HTERT RPE-1 (cell line): Measurements from ENCODE around the gene SHOC1.
"Not testable (repeated sequence)": the region's sequence is repeated elsewhere in the genome, so short reads cannot be mapped to it uniquely, and the experiment has no call there.

Experiments
- in situ Hi-C: fragments of 300-500 bp; cut with MboI; formaldehyde crosslinking; loops from 4 replicates; pipeline ENCODE4 v1.14.3; 2020; ENCODE audit warnings: low sequenced_read_pairs

SHOC1 gene

GRCh38 chr9:111794835-111795556 lies at the start of gene SHOC1:
SHOC1 (minus strand) TSS chr9:111794937; CDS start chr9:111791418, 3,519 bp downstream.
- in situ Hi-C loops = no loop called here

- in situ Hi-C loops = no loop called here
Measured at GRCh38 chr9:111843971-111844370, 49.2 kb upstream of the SHOC1 start.

- in situ Hi-C loops = no loop called here
Measured at GRCh38 chr9:111842313-111842712, 47.6 kb upstream of the SHOC1 start.

- in situ Hi-C loops = no loop called here
Measured at GRCh38 chr9:111840442-111840841, 45.7 kb upstream of the SHOC1 start.

GRCh38 chr9:111839987-111840386 lies 45.2 kb upstream of the SHOC1 start:
- in situ Hi-C loops = no loop called here

- in situ Hi-C loops = no loop called here
Measured at GRCh38 chr9:111839387-111839786, 44.6 kb upstream of the SHOC1 start.

GRCh38 chr9:111838439-111838838 lies 43.7 kb upstream of the SHOC1 start:
- in situ Hi-C loops = no loop called here

- in situ Hi-C loops = no loop called here
Measured at GRCh38 chr9:111836311-111836710, 41.6 kb upstream of the SHOC1 start.

GRCh38 chr9:111833941-111834340 lies 39.2 kb upstream of the SHOC1 start:
- in situ Hi-C loops = no loop called here

GRCh38 chr9:111832449-111832848 lies 37.7 kb upstream of the SHOC1 start:
- in situ Hi-C loops = no loop called here

GRCh38 chr9:111831371-111832108 lies 36.8 kb upstream of the SHOC1 start:
- in situ Hi-C loops = no loop called here

- in situ Hi-C loops = no loop called here
Measured at GRCh38 chr9:111828193-111828592, 33.5 kb upstream of the SHOC1 start.

DNA sequence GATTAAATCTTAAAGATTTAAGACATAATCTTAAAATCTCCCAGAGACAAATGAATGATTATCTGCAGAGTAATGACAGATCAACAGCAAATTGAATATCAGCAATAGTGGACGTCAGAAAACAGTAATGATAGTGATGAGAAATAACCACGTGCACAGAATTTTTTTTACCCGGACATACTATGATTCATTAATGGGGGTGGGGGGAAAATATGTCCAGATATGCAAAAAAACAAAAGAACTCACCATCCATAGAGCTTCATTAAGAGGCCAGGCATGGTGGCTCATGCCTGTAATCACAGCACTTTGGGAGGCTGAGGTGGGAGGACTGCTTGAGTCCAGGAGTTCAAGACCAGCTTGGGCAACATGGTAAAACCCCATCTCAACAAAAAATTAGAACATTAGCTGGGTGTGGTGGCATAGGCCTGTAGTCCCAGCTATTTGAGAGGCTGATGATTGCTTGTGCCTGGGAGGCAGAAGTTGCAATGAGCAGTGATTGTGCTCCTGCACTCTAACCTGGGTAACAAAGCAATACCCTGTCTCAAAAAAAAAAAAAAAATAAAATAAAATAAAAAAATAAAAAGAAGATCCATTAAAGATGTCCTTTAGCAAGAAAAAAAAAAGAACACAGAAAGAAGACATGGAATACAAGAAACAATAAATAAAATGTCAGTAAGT lies 30.9 kb upstream of the SHOC1 start:
- in situ Hi-C loops = no loop called here

DNA sequence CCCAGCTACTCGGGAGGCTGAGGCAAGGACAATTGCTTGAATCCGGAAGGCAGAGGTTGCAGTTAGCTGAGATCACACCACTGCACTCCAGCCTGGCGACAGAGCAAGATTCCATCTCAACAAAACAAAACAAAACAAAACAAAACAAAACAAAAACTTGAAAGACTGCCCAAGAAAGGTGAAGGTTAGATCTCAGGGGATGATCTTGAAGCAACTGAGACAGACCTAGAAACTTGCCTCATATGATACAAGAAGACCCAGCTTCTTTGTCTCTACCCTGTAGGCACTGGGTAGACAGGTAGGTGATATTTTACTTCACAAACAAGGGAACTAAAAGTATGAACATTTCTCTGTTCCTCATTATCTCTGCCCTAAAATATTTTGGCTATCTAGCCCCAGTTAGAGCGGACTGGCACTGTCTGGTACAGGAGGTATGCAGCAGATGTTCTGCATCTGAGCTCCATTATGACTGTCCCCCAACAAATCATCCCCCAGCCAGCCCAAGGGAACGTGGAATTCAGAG lies 26.3 kb upstream of the SHOC1 start:
- in situ Hi-C loops = no loop called here

GRCh38 chr9:111819360-111819759 lies 24.6 kb upstream of the SHOC1 start:
- in situ Hi-C loops = no loop called here

DNA sequence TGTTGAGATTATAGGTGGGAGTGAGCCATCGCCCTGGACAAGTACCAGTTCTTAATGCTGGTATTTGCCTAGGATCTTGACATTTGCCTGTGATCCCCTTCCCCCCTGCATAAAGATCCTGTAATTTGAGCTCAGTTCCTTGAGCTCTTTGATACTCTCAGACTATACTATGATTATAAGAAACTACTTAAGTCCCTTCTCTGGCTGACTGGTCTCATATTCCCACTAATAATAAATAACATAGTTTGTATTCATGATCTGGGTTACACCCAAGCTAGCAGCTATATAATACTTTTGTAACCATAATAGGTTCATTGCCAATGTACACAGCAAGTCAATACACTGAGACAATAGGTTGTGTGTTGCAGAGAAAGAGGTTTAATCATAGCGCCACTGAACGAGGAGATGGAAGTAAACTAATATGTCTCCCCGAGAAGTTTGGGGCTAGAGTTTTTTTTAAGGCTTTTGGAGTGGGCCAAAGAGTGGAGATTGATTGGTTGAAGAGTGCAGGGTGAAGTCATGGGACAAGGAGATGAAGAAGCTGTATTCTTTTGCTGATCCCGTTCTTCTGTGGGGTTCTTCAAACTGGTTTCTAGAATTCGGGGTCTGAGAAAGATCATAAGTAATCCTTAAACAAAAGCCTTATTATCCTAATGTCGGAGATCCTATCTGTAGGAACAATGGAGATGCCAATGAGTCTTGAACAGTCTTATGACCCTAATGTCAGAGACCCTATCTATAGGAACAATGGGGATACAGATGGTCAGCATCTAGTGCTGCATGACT lies 20.7 kb upstream of the SHOC1 start:
- in situ Hi-C loops = no loop called here

DNA sequence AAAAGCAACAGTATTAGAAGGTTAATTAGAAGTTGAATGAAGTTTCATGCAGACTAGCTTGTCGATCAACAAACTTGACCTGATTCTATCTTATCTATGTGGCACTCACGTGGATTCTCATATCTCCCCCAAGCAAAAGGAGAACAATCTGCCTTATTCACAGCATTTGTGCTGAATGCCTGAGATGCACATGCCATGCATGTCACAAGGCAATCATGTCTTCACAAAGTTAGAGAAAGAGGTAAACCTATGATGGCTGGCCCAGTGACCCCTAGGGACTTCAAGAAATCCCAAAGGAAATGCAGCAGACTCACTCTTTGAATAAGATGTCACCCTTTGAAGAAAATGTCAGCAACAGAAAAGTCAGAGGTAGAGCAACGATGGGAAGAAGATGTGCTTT lies 17.6 kb upstream of the SHOC1 start:
- in situ Hi-C loops = no loop called here

DNA sequence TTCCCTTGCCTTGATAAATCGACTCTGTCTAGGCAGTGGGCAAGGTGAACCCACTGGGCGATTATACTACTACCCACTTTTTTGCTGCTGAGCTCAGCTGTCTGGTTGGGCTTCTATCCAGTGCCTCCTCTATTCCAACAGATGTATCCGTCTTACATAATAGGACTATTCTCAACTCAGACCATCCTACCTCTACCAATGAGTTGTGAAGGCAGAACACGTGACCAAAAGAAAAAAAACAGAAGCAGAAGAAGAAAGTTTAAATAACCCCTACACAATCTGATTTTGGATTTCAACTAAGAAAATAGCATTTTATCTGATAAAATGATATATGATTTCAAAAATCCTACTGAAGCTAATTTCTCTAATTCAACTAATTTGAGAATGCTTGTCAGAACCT lies 16.2 kb upstream of the SHOC1 start:
- in situ Hi-C loops = no loop called here

GRCh38 chr9:111810415-111810814 lies 15.7 kb upstream of the SHOC1 start:
- in situ Hi-C loops = not testable (repeated sequence)

- in situ Hi-C loops = no loop called here
Measured at GRCh38 chr9:111807197-111807596, 12.5 kb upstream of the SHOC1 start.

DNA sequence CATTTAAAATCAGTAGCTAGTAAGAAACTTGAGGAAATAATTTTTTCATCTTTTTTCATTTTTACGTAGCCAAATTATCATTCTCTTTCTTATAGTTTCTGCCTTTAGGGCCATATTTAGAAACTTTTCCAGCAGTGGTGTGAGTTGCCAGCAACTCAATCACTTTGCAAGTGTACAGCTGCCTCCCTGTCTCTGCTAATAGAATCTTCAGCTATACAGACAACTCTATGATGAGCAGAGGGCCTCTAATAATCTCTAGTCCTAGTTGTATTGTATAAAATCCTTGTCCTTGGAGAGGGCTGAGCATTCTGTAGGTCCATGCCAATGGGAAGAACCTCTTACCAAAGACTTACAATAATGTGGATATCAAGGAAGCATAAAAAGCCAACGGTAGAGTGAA lies 11.5 kb upstream of the SHOC1 start:
- in situ Hi-C loops = no loop called here
